GM10266 (cell line): ENCODE data around the gene ABLIM3.

Experiments used
- DNase-seq: peaks from one replicate; pipeline ENCODE4 v3.0.0; 2012; ENCODE audit errors: extremely low spot score
- TF ChIP-seq, protein P1 (sequence below): IDR thresholded peaks from 2 replicates; pipeline ENCODE4 v1.5.1; 2012; ENCODE audit warnings: mild to moderate bottlenecking, low read depth; ENCODE audit not compliant: control insufficient read depth, insufficient read depth; ENCODE audit errors: missing control alignments

The ABLIM3 gene

DNA sequence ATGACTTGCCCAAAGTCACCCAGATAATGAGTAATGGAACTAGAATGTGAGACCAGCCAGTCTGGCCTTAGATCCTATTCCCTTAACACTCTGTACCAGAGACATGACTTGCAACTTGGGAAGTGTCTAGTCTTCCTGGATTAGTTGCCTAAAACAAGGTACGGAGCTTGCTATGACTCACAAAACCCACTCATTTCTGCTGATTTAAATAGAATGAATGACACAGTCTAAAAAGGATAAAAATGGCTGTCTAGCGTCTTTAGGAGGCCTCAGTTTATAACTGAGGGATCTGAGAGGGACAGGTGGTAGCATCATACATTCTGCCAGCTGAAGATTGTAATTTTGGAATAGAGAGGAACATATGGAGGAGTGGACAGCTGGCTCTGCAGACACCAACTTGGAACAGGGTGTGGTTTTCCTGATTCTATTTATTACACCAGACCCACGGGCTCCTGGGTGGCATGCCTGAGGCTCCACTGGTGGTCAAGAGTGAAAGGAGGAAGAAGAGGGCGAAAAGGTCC lies 62.7 kb downstream of the ABLIM3 start:
- no peak for DNase-seq
- TF ChIP-seq, protein P1, sequence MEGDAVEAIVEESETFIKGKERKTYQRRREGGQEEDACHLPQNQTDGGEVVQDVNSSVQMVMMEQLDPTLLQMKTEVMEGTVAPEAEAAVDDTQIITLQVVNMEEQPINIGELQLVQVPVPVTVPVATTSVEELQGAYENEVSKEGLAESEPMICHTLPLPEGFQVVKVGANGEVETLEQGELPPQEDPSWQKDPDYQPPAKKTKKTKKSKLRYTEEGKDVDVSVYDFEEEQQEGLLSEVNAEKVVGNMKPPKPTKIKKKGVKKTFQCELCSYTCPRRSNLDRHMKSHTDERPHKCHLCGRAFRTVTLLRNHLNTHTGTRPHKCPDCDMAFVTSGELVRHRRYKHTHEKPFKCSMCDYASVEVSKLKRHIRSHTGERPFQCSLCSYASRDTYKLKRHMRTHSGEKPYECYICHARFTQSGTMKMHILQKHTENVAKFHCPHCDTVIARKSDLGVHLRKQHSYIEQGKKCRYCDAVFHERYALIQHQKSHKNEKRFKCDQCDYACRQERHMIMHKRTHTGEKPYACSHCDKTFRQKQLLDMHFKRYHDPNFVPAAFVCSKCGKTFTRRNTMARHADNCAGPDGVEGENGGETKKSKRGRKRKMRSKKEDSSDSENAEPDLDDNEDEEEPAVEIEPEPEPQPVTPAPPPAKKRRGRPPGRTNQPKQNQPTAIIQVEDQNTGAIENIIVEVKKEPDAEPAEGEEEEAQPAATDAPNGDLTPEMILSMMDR = no peak

DNA sequence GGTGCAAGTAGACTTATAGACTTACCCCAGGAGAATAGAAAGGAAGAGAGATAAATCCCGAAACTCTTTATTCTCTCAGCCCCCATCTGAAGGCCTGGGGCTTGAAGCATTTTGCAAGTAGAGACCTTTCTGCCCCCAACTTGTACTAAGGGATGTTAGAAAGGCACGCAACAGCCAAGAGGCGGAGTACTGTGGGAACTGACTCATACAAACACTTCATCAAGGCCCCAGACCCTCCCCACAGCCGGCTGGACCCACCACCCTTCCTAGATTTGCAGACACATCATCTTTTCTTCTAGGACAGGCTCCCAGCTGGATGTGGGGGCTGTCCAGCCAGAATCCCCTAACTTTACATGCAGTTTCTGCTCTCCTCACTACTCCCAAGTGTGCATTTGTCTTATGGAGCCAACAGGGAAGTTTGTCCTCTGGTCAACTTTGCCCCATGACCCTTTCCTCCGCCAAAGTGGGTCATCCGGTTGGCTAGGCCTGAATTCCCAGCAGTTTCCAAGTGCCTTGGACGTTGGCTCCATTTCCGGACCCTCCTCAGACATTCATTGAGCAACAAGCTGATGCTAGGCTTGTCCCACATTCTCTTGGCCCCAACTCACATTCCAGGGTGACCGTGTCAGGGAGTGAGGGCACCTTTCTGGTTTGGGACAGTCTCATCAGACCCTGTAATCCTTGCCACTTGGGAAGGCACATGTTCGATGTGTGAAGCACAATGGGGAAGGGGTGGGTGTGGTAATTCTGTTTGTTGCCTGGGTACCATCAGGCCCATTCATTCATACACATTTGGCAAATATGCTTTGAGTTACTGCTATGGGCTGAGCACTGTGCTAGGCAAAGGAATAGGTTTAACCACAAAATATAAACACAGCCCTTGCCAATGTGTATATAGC lies 64.6 kb downstream of the ABLIM3 start:
- DNase-seq = no peak
- TF ChIP-seq, protein P1 = no peak

DNA sequence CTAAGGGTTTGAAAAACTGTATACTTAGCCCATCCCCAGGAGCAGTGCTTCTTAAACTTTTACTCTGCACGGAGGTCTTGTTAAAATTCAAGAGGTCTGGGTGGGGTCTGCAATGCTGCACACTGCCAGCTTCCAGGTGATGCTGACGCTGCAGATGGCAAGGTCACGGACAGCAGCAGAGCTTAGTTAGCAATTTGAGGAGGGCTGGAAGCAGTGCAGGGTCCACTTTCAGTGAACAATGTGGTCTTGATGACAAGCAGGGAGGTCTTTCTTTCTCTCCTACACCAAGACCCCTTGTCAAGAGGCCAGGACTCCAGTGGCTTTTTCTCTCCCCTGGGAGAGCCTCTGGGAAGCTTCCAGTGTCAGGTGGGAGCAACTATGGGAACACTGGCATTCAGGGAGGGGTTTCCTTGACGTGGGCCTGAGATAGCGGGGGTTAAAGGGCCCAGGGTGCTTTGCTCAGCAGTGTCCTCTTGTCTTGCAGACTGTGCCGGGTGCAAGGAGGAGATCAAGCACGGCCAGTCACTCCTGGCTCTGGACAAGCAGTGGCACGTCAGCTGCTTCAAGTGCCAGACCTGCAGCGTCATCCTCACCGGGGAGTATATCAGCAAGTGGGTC lies 65.3 kb downstream of the ABLIM3 start:
- no peak for DNase-seq
- TF ChIP-seq, protein P1 = no peak

DNA sequence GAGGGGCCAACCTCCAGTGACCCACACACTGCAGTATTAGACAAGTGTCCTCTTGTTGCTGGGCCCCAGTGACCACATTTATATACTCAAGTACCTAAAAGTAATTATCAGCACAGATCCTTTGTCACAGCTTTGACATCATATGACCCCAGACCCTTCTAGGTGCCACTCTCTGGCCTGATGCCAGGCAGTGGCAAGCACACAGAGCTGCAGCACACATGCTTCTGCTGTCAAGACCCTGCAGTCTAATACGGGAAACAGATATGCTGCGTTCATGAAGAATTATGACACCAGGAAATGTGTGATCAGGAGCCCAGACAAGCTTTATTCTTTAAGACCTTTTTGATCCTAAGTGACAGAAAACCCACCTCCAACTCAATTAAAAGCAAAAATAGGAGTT lies 66.5 kb downstream of the ABLIM3 start:
- no peak for DNase-seq
- TF ChIP-seq, protein P1 = no peak

DNA sequence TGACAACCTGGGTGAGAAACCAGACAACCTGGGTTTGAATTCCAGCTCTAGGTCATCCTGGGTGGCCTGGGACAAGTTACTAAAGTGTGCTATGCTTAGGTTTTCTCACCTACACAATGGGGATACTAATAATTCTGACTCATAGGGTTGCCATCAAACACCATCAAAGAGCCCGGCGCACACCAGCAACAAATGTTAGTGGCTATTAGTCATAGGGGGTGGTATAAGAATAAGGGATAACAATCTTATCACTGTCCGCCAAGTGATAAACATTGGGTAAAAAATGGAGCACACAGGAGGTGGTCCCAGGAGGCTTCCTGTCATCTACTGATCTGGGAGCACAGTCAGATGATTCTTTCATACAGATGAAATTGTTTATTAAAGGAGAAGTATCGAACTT lies 68.9 kb downstream of the ABLIM3 start:
- TF ChIP-seq, protein P1 = no peak
- DNase-seq = no peak

DNA sequence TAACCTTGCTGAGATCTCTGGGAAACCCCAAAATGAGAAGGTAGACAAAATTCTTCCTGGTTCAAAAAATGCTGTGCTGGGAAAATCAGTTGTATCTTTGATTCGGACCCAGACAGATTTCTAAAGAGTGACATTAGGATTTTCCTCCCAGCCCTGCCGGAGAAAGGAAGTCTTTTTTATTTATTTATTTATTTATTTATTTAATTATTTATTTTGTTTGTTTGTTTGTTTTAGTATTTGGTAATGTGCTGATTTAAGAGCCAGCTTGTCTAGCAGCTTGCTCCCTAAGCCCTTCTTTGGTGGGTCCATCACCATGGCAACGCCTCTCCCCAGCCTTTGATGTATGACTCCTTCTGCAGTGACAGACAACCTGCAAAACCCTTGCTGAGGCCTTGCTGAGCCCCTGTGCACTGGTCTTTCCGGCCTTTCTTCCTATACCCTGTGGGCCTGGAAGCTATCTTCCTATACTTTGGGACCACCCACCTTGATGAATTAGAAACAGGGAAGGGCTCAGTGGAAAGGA lies 69.7 kb downstream of the ABLIM3 start:
- DNase-seq = no peak
- TF ChIP-seq, protein P1 = no peak
